IMR-90 (cell line): ENCODE data around the gene CDH13. TPM values are rescaled to one million over a fixed set of nuclear protein-coding genes. Genes with fewer than 3 reads are reported as not detected.

Experiments used
- ATAC-seq: fragments of 200-7000 bp; cut with Tn5 transposase; 2 replicates; pipeline ENCODE4 v1.9.1; 2020; ENCODE audit warnings: low read depth, mild to moderate bottlenecking, moderate library complexity
- BruUV-seq: library from RNA; stranded (reverse); fragments of 400-500 nt; replicated peaks from 2 replicates; lab custom pipeline; 2021; lab: Mats Ljungman, UMichigan
- CTCF ChIA-PET: fragments of 300-600 bp; formaldehyde crosslinking; extraction: SDS; loops from one replicate; lab custom pipeline; 2021; ENCODE audit warnings: antibody characterized with exemption; lab: Yijun Ruan, JAX
- POLR2A ChIA-PET: fragments of 300-600 bp; sonication (Branson Sonifier 250); formaldehyde crosslinking; loops from one replicate; lab custom pipeline; 2022; ENCODE audit warnings: antibody characterized with exemption; ENCODE audit not compliant: unreplicated experiment; lab: Charles Lee
- DNase-seq: peaks from one replicate; pipeline ENCODE4 v3.0.0; 2013
- H2AFZ ChIP-seq: replicated peaks from 2 replicates; pipeline ENCODE3; 2013; ENCODE audit warnings: low read length, mild to moderate bottlenecking; ENCODE audit not compliant: poor library complexity
- H2AK5ac ChIP-seq: 2 replicates; pipeline ENCODE4 v1.6.1; 2013; ENCODE audit warnings: low read depth, low read length, inconsistent platforms
- H2AK9ac ChIP-seq: replicated peaks from 2 replicates; pipeline ENCODE3; 2013; ENCODE audit warnings: mild to moderate bottlenecking, low read depth, low read length, moderate library complexity; ENCODE audit not compliant: poor library complexity
- H2BK120ac ChIP-seq: 2 replicates; pipeline ENCODE4 v1.6.1; 2013; ENCODE audit warnings: low read depth, low read length, inconsistent platforms
- H2BK15ac ChIP-seq: 3 replicates; pipeline ENCODE4 v1.6.1; 2013; ENCODE audit warnings: low read depth, low read length, inconsistent platforms
- H2BK20ac ChIP-seq: 2 replicates; pipeline ENCODE4 v1.6.1; 2013; ENCODE audit warnings: low read depth, mild to moderate bottlenecking, inconsistent platforms, low read length, moderate library complexity
- H2BK5ac ChIP-seq: 2 replicates; pipeline ENCODE4 v1.6.1; 2013; ENCODE audit warnings: mild to moderate bottlenecking, low read depth, low read length, inconsistent platforms; ENCODE audit not compliant: poor library complexity, severe bottlenecking
- H3K14ac ChIP-seq: replicated peaks from 2 replicates; pipeline ENCODE4 v1.6.1; 2013; ENCODE audit warnings: low read depth, low read length, inconsistent platforms
- H3K18ac ChIP-seq: 2 replicates; pipeline ENCODE4 v1.6.1; 2013; ENCODE audit warnings: low read depth, low read length, control low read depth
- H3K23ac ChIP-seq: 2 replicates; pipeline ENCODE4 v1.6.1; 2013; ENCODE audit warnings: low read depth, low read length, inconsistent platforms
- H3K27ac ChIP-seq: 2 replicates; pipeline ENCODE4 v1.5.1; 2013; ENCODE audit warnings: mild to moderate bottlenecking, control low read depth, low read length; ENCODE audit not compliant: insufficient read depth
- H3K27me3 ChIP-seq: 2 replicates; pipeline ENCODE4 v1.6.1; 2013; ENCODE audit warnings: low read length; ENCODE audit not compliant: control insufficient read depth, insufficient read depth
- H3K36me3 ChIP-seq: 2 replicates; pipeline ENCODE4 v1.6.1; 2013; ENCODE audit warnings: low read length, mixed read lengths; ENCODE audit not compliant: control insufficient read depth, insufficient read depth
- H3K4ac ChIP-seq: 2 replicates; pipeline ENCODE4 v1.6.1; 2013; ENCODE audit warnings: low read depth, low read length, inconsistent platforms
- H3K4me1 ChIP-seq: 2 replicates; pipeline ENCODE4 v1.6.1; 2013; ENCODE audit warnings: low read length, mixed read lengths; ENCODE audit not compliant: control insufficient read depth, insufficient read depth
- H3K4me2 ChIP-seq: 2 replicates; pipeline ENCODE4 v1.6.1; 2013; ENCODE audit warnings: low read depth, mild to moderate bottlenecking, control low read depth, low read length, moderate library complexity
- H3K4me3 ChIP-seq: 2 replicates; pipeline ENCODE4 v1.5.1; 2013; ENCODE audit warnings: low read depth, mild to moderate bottlenecking, control low read depth, low read length, moderate library complexity; ENCODE audit not compliant: insufficient read depth
- H3K56ac ChIP-seq: 2 replicates; pipeline ENCODE4 v1.6.1; 2013; ENCODE audit warnings: low read length, inconsistent platforms; ENCODE audit not compliant: insufficient read depth; ENCODE audit errors: extremely low read depth
- H3K79me1 ChIP-seq, 2 experiments: 2 replicates each; pipeline ENCODE4 v1.6.1; 2013; ENCODE audit warnings: low read length in 2 of 2, inconsistent platforms in 1 of 2, low read depth in 1 of 2
- H3K9ac ChIP-seq: 2 replicates; pipeline ENCODE4 v1.6.1; 2013; ENCODE audit warnings: low read depth, low read length, control low read depth
- H3K9me1 ChIP-seq: 2 replicates; pipeline ENCODE4 v1.6.1; 2013; ENCODE audit warnings: low read length, inconsistent platforms; ENCODE audit not compliant: insufficient read depth
- H3K9me3 ChIP-seq: 2 replicates; pipeline ENCODE4 v1.6.1; 2013; ENCODE audit warnings: low read length; ENCODE audit not compliant: control insufficient read depth, insufficient read depth
- H4K20me1 ChIP-seq: 2 replicates; pipeline ENCODE4 v1.6.1; 2013; ENCODE audit warnings: low read length, inconsistent platforms; ENCODE audit not compliant: insufficient read depth
- H4K5ac ChIP-seq: 2 replicates; pipeline ENCODE4 v1.6.1; 2013; ENCODE audit warnings: mild to moderate bottlenecking, low read depth, low read length, control low read depth
- H4K8ac ChIP-seq, 2 experiments: 2 replicates each; pipeline ENCODE4 v1.6.1; 2013; ENCODE audit warnings: low read depth in 2 of 2, low read length in 2 of 2, control low read depth in 1 of 2, inconsistent platforms in 1 of 2
- H4K91ac ChIP-seq: 2 replicates; pipeline ENCODE4 v1.6.1; 2013; ENCODE audit warnings: low read depth, low read length, inconsistent platforms; ENCODE audit not compliant: insufficient read depth
- BHLHE40 ChIP-seq: fragments of 150-350 bp; IDR thresholded peaks from 2 replicates; pipeline ENCODE4 v1.6.1; 2016; ENCODE audit warnings: mild to moderate bottlenecking, low read depth, low read length
- MAFK ChIP-seq: IDR thresholded peaks from 2 replicates; pipeline ENCODE4 v1.6.1; 2012; ENCODE audit warnings: low read depth, low read length, improper control_type of control experiment
- MAZ ChIP-seq: IDR thresholded peaks from 2 replicates; pipeline ENCODE4 v1.6.1; 2012; ENCODE audit warnings: low read depth, mild to moderate bottlenecking, low read length, improper control_type of control experiment, moderate library complexity, borderline replicate concordance
- POLR2A ChIP-seq: IDR thresholded peaks from 2 replicates; pipeline ENCODE4 v1.6.1; 2012; ENCODE audit warnings: mild to moderate bottlenecking, low read depth, low read length
- RCOR1 ChIP-seq: IDR thresholded peaks from 2 replicates; pipeline ENCODE4 v1.6.1; 2012; ENCODE audit warnings: mild to moderate bottlenecking, low read length, improper control_type of control experiment; ENCODE audit not compliant: insufficient replicate concordance
- SMC3 ChIP-seq: fragments of 150-350 bp; IDR thresholded peaks from 2 replicates; pipeline ENCODE4 v1.6.1; 2016; ENCODE audit warnings: low read depth, mild to moderate bottlenecking, antibody characterized with exemption, low read length, moderate library complexity
- WGBS, 2 experiments: methylation state at CpG; one replicate each; pipeline versions ENCODE4 v1.1.5 to v1.1.7; 2013; ENCODE audit warnings: missing lambda C conversion rate in 2 of 2; ENCODE audit not compliant: insufficient read length in 1 of 2; ENCODE audit errors: extremely low coverage in 2 of 2; 5-methylcytosine and 5-hydroxymethylcytosine counted together
- dilution Hi-C: fragments of 300-500 bp; cut with HindIII; formaldehyde crosslinking; loops from one replicate; pipeline ENCODE4 v1.14.3; 2018; ENCODE audit warnings: low sequenced_read_pairs; ENCODE audit not compliant: unreplicated experiment
- in situ Hi-C: fragments of 300-500 bp; cut with MboI; formaldehyde crosslinking; loops from 3 replicates; pipeline ENCODE4 v1.14.3; 2019; ENCODE audit warnings: low sequenced_read_pairs, inconsistent platforms, mixed read lengths
- intact Hi-C: fragments of 100-400 bp; cut with micrococcal nuclease; formaldehyde crosslinking; loops from 2 replicates; pipeline ENCODE4 v1.10.0; 2022
- polyA plus RNA-seq, 3 experiments: library from polyadenylated mRNA; depleted of rRNA; stranded (reverse); fragments of >200 nt; gene quantifications; 2 replicates each; pipeline ENCODE4 v1.2.3, GENCODE V29; 2012; ENCODE audit warnings: low replicate concordance in 1 of 3
- total RNA-seq: library from RNA; depleted of rRNA; stranded (reverse); fragments of >200 nt; gene quantifications from 2 replicates; pipeline ENCODE4 v1.2.3, GENCODE V29; 2012
- TF ChIP-seq, protein P1 (sequence below): fragments of 150-350 bp; IDR thresholded peaks from 2 replicates; pipeline ENCODE4 v1.6.1; 2017; ENCODE audit warnings: mild to moderate bottlenecking, antibody characterized with exemption, low read length, low read depth

The CDH13 gene
- total and polyA plus RNA-seq, 2 of the 4 experiments (the other 2 are of a cell fraction), result 61.6 to 74.7 TPM

DNA sequence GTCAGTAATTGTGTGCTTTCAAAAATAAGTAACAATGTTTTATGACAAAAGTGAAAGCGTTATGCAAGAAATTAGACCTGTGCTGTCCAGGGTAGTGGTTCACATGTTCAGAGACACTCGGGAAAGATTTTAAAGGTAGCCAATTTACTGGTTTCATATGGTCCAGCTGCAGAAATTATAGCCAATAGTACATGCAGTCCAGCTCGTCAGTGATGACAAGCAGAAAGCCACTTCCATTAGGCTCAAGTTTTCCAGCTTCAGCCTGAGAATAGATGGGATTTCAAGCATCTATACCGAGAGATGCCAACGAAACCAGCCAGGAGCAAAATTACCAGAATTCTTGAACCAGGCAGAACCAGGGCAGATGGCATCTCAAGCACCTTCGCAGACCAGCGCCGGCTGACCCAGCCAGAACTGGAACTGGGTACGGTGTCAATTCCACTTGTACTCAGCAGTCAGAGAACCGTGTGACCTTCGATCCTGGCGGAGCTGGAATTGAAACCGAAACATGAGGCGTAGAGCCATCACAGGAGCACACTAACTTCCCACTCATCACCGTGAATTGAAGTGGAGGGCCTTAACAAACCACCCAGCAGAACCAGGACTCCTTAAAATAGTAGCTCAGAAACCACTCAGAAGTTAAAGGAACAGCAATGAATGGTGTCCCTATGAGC, 973.2 kb downstream of the CDH13 start:
- H4K91ac ChIP-seq, result no peak overlapping the region
- H2BK5ac ChIP-seq, result no peak overlapping the region
- H3K56ac ChIP-seq, result no peak overlapping the region
- ATAC-seq (no peak), DNase-seq (no peak)
- in situ Hi-C loops (no loop called here), dilution Hi-C loops (no loop called here), intact Hi-C loops (no loop called here)
- no peak overlapping the region for H3K14ac ChIP-seq
- no peaks in the 10 kb centered on the region for H3K9me1 ChIP-seq
- H2AFZ ChIP-seq, result no peak overlapping the region
- no TSS peak for BruUV-seq
- ChIA-PET POLR2A (no interaction called here), CTCF (interaction anchor here (1.0 kb wide), 1 partner anchor 143 kb away, joined by 3 read pairs; no protein-coding TSS in a partner anchor)
- H2AK5ac ChIP-seq, result no peak overlapping the region
- H3K27ac ChIP-seq, result no peak overlapping the region
- H3K9me3 ChIP-seq, result no peaks in the 10 kb centered on the region
- H4K5ac ChIP-seq, result no peak overlapping the region
- H4K8ac ChIP-seq, result no peak overlapping the region
- no peaks in the 10 kb centered on the region for H4K20me1 ChIP-seq
- no peak overlapping the region for H3K4me2 ChIP-seq
- no peak overlapping the region for H3K9ac ChIP-seq
- H3K79me1 ChIP-seq, result no peaks in the 10 kb centered on the region
- TF ChIP-seq MAFK (no peak), MAZ (no peak), BHLHE40 (no peak), POLR2A (no peak), SMC3 (no peak), RCOR1 (no peak)
- TF ChIP-seq, protein P1, sequence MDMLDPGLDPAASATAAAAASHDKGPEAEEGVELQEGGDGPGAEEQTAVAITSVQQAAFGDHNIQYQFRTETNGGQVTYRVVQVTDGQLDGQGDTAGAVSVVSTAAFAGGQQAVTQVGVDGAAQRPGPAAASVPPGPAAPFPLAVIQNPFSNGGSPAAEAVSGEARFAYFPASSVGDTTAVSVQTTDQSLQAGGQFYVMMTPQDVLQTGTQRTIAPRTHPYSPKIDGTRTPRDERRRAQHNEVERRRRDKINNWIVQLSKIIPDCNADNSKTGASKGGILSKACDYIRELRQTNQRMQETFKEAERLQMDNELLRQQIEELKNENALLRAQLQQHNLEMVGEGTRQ, result no peak
- 88% methylated on average over 7 of the region's 15 CpGs; no CpG with 5 or more reads in 1 of the 2 experiments for WGBS, 2 experiments
- no peak overlapping the region for H2BK15ac ChIP-seq
- H3K4ac ChIP-seq, result no peak overlapping the region
- H3K18ac ChIP-seq, result no peak overlapping the region
- H3K4me1 ChIP-seq, result no peaks in the 10 kb centered on the region
- no peak overlapping the region for H2AK9ac ChIP-seq
- H3K27me3 ChIP-seq, result no peaks in the 10 kb centered on the region
- no peaks in the 10 kb centered on the region for H3K36me3 ChIP-seq
- H3K23ac ChIP-seq, result no peak overlapping the region
- no peak overlapping the region for H2BK20ac ChIP-seq
- H2BK120ac ChIP-seq, result no peak overlapping the region
- no peak overlapping the region for H3K4me3 ChIP-seq
